Activated naive CD4-positive, alpha-beta T cell treated with anti-CD3 and anti-CD28 coated beads, Interleukin-2, amount 50 U/mL, for 24 hours (primary cell): ENCODE measurements around the gene VMP1.
"Not testable (repeated sequence)": the region's sequence is repeated elsewhere in the genome, so short reads cannot be mapped to it uniquely, and the experiment has no call there.

ENCODE experiments used
- H3K27ac Mint-ChIP-seq: one replicate; pipeline ENCODE4 v1.8.0; 2021; ENCODE audit warnings: mild to moderate bottlenecking, mixed read lengths
- H3K27me3 Mint-ChIP-seq: one replicate; pipeline ENCODE4 v1.8.0; 2021; ENCODE audit warnings: mixed read lengths
- H3K36me3 Mint-ChIP-seq: one replicate; pipeline ENCODE4 v1.8.0; 2021; ENCODE audit warnings: mixed read lengths
- H3K4me1 Mint-ChIP-seq: one replicate; pipeline ENCODE4 v1.8.0; 2021; ENCODE audit warnings: mixed read lengths
- H3K4me3 Mint-ChIP-seq: one replicate; pipeline ENCODE4 v1.8.0; 2021; ENCODE audit warnings: mild to moderate bottlenecking, mixed read lengths
- H3K9me3 Mint-ChIP-seq: one replicate; pipeline ENCODE4 v1.8.0; 2021; ENCODE audit warnings: mixed read lengths

Gene VMP1

DNA sequence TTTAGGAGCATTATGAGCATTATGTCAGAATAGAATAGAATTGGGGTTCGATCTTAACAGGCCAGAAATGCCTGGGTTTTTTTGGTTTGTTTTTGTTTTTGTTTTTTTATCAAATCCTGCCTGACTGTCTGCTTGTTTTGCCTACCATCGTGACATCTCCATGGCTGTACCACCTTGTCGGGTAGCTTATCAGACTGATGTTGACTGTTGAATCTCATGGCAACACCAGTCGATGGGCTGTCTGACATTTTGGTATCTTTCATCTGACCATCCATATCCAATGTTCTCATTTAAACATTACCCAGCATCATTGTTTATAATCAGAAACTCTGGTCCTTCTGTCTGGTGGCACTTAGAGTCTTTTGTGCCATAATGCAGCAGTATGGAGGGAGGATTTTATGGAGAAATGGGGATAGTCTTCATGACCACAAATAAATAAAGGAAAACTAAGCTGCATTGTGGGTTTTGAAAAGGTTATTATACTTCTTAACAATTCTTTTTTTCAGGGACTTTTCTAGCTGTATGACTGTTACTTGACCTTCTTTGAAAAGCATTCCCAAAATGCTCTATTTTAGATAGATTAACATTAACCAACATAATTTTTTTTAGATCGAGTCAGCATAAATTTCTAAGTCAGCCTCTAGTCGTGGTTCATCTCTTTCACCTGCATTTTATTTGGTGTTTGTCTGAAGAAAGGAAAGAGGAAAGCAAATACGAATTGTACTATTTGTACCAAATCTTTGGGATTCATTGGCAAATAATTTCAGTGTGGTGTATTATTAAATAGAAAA, 133.8 kb downstream of the VMP1 start:
- not testable (repeated sequence) for H3K9me3 Mint-ChIP-seq, H3K27me3 Mint-ChIP-seq
- Mint-ChIP-seq H3K4me3 (peak overlapping the region; percentile 100), H3K27ac (peak overlapping the region; percentile 100), H3K36me3 (peaks cover 43% of the 10 kb centered on the region), H3K4me1 (peaks cover 53% of the 10 kb centered on the region)

DNA sequence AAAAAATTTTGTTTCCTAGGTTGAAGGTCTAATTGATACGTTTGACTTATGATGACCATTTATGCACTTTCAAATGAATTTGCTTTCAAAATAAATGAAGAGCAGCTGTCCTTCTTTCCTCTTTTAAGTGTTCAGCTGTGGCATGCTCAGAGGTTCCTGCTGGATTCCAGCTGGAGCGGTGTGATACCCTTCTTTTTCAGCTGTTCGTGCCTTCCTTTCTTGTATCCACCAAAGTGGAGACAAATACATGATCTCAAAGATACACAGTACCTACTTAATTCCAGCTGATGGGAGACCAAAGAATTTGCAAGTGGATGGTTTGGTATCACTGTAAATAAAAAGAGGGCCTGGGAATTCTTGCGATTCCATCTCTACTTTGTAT, 134.4 kb downstream of the VMP1 start:
- H3K36me3 Mint-ChIP-seq: peaks cover 43% of the 10 kb centered on the region

GRCh38 chr17:59842901-59843652, 135.6 kb downstream of the VMP1 start:
- H3K27ac Mint-ChIP-seq: peak overlapping the region; percentile 93
- peak overlapping the region; percentile 100 for H3K4me3 Mint-ChIP-seq
- H3K27me3 Mint-ChIP-seq: no peaks in the 10 kb centered on the region
- H3K4me1 Mint-ChIP-seq: peaks cover 58% of the 10 kb centered on the region
- peaks cover 43% of the 10 kb centered on the region for H3K36me3 Mint-ChIP-seq
- H3K9me3 Mint-ChIP-seq: no peaks in the 10 kb centered on the region

More for the DNA sequence above, 134.4 kb downstream of the VMP1 start:
- H3K27me3 Mint-ChIP-seq, H3K9me3 Mint-ChIP-seq: not testable (repeated sequence)
- peak overlapping the region; percentile 100 for H3K4me3 Mint-ChIP-seq
- peaks cover 54% of the 10 kb centered on the region for H3K4me1 Mint-ChIP-seq
- peak overlapping the region; percentile 93 for H3K27ac Mint-ChIP-seq

- H3K9me3 Mint-ChIP-seq: no peaks in the 10 kb centered on the region
- H3K27me3 Mint-ChIP-seq: no peaks in the 10 kb centered on the region
- H3K4me3 Mint-ChIP-seq: peak overlapping the region; percentile 85
- H3K27ac Mint-ChIP-seq: peak overlapping the region; percentile 95
- peaks cover 25% of the 10 kb centered on the region for H3K36me3 Mint-ChIP-seq
- H3K4me1 Mint-ChIP-seq: peaks cover 73% of the 10 kb centered on the region
Observed at GRCh38 chr17:59844884-59845594, 137.6 kb downstream of the VMP1 start.

DNA sequence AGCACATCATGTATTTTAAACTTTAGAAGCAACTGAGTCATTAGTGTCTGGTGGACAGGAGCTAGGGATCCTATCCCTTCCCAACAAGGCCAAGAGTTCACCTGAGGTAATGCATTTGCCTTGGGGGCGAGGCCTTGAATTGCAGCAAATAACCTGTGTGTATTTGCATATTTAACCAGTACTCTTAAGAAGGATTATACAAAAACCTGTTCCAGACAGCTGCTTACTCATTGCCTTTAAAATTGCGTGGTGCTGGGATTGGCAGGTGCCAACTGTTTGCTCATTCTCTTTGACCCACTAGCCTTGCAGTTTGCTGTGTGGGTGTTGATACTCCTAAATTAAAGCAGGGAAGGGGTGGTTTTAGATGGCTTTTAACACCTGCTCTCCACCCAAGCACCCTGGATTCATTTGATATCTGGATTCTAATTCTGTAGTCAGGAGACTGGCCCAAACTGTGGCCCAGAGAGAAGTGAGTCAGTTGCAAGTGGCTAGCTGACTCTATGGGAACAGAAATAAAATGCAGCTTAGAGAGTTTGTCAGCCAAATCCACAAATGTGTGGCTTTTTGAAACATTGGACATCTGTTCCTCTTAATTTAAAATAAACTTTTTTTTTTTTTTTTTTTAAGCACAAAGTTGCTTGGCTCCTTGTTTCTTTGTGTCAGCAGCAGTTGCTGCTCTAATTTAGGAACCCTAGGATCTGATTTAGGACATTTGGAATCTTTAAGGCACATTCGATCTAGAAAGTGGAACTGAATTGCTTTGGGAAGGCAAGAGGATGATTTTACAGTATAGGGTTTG, 138.3 kb downstream of the VMP1 start:
- peak overlapping the region; percentile 85 for H3K4me3 Mint-ChIP-seq
- H3K9me3 Mint-ChIP-seq: no peaks in the 10 kb centered on the region
- H3K36me3 Mint-ChIP-seq: peaks cover 18% of the 10 kb centered on the region
- no peaks in the 10 kb centered on the region for H3K27me3 Mint-ChIP-seq
- peak overlapping the region; percentile 95 for H3K27ac Mint-ChIP-seq
- peaks cover 69% of the 10 kb centered on the region for H3K4me1 Mint-ChIP-seq

DNA sequence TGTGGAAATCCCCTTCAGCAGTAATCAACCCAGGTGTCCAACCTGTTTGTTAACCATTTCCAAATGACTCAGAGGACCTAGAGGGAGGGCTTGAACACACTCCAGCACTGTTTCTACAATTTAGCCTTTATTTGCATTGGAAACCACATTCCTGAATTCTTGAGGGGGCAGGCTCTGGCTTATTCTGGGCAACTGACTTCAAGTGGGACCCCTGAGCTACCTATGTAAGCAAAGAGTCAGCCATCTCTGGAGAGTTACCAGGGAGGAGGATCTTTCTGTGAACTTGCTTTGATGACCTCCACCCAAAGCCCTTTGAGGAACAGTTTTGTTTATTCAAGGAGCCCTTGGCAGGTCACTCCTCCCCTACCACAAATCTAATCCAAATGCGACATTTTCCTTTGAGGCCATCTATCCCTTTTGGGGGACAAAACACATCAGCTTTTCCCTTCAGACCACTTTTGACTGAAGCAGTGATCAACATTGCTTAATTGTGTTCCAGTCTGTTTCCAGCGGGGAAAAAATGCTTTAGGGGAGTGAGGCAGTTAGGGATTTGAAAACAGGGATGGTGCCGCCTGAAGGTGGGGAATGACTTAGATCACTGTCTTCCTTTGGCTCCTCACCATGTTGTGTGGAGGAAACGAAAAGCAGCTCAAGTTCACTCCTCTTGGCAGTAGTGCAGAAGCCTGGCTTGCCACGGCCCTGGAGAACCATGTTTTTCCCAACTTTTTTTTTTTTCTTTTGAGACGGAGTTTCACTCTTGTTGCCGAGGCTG, 139.1 kb downstream of the VMP1 start:
- H3K9me3 Mint-ChIP-seq: no peaks in the 10 kb centered on the region
- H3K4me1 Mint-ChIP-seq: peaks cover 64% of the 10 kb centered on the region
- peak overlapping the region; percentile 95 for H3K27ac Mint-ChIP-seq
- H3K4me3 Mint-ChIP-seq: peak overlapping the region; percentile 85
- H3K27me3 Mint-ChIP-seq: no peaks in the 10 kb centered on the region
- H3K36me3 Mint-ChIP-seq: peaks cover 10% of the 10 kb centered on the region

DNA sequence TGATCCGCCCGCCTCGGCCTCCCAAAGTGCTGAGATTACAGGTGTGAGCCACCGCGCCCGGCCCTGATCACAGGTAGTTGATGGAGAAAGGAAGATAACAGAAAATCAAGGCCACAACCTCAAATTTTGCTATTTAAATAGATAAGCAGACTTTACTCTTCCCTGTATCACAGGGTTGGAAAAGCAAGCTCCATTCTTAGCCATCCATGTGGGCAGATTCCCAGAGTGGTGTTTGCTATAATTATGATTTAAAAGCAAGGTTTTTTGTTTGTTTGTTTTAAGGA, 140.9 kb downstream of the VMP1 start:
- H3K27ac Mint-ChIP-seq: peak overlapping the region; percentile 12
- H3K4me3 Mint-ChIP-seq: no peak overlapping the region
- H3K4me1 Mint-ChIP-seq: peaks cover 71% of the 10 kb centered on the region

GRCh38 chr17:59848778-59849177, 141.3 kb downstream of the VMP1 start:
- Mint-ChIP-seq H3K27ac (peak overlapping the region; percentile 95), H3K4me1 (peaks cover 71% of the 10 kb centered on the region)

More for the DNA sequence above, 140.9 kb downstream of the VMP1 start:
- H3K36me3 Mint-ChIP-seq: peaks cover 3% of the 10 kb centered on the region
- no peaks in the 10 kb centered on the region for H3K9me3 Mint-ChIP-seq
- H3K27me3 Mint-ChIP-seq: no peaks in the 10 kb centered on the region

GRCh38 chr17:59850311-59850710, 142.9 kb downstream of the VMP1 start:
- not testable (repeated sequence) for H3K4me3 Mint-ChIP-seq, H3K9me3 Mint-ChIP-seq, H3K27me3 Mint-ChIP-seq, H3K27ac Mint-ChIP-seq, H3K36me3 Mint-ChIP-seq
- peaks cover 60% of the 10 kb centered on the region for H3K4me1 Mint-ChIP-seq

More at GRCh38 chr17:59848778-59849177, 141.3 kb downstream of the VMP1 start:
- Mint-ChIP-seq H3K36me3 (peaks cover 3% of the 10 kb centered on the region), H3K4me3 (peak overlapping the region; percentile 77), H3K27me3 (no peaks in the 10 kb centered on the region), H3K9me3 (no peaks in the 10 kb centered on the region)

GRCh38 chr17:59851439-59852375, 144.3 kb downstream of the VMP1 start:
- peaks cover 3% of the 10 kb centered on the region for H3K36me3 Mint-ChIP-seq
- peaks cover 55% of the 10 kb centered on the region for H3K4me1 Mint-ChIP-seq
- H3K9me3 Mint-ChIP-seq: no peaks in the 10 kb centered on the region
- H3K4me3 Mint-ChIP-seq: peak overlapping the region; percentile 42
- no peaks in the 10 kb centered on the region for H3K27me3 Mint-ChIP-seq
- H3K27ac Mint-ChIP-seq: peak overlapping the region; percentile 84

DNA sequence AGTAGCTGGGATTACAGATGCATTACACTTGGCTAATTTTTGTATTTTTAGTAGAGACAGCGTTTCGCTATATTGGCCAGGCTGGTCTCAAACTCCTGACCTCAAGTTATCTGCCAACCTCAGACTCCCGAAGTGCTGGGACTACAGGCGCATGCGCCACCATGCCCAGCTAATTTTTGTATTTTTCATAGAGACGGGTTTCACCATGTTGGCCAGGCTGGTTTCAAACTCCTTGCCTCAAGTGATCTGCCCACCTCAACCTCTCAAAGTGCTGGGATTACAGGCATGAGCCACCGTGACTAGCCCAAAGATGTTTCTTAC, 145.4 kb downstream of the VMP1 start:
- Mint-ChIP-seq H3K4me1 (peaks cover 52% of the 10 kb centered on the region), H3K4me3 (peak overlapping the region; percentile 16), H3K27ac (peak overlapping the region; percentile 89)
- not testable (repeated sequence) for H3K27me3 Mint-ChIP-seq, H3K36me3 Mint-ChIP-seq, H3K9me3 Mint-ChIP-seq

GRCh38 chr17:59853168-59853918, 145.9 kb downstream of the VMP1 start:
- H3K4me3 Mint-ChIP-seq: peak overlapping the region; percentile 16
- peaks cover 3% of the 10 kb centered on the region for H3K36me3 Mint-ChIP-seq
- peak overlapping the region; percentile 89 for H3K27ac Mint-ChIP-seq
- H3K27me3 Mint-ChIP-seq: no peaks in the 10 kb centered on the region
- no peaks in the 10 kb centered on the region for H3K9me3 Mint-ChIP-seq
- H3K4me1 Mint-ChIP-seq: peaks cover 54% of the 10 kb centered on the region

DNA sequence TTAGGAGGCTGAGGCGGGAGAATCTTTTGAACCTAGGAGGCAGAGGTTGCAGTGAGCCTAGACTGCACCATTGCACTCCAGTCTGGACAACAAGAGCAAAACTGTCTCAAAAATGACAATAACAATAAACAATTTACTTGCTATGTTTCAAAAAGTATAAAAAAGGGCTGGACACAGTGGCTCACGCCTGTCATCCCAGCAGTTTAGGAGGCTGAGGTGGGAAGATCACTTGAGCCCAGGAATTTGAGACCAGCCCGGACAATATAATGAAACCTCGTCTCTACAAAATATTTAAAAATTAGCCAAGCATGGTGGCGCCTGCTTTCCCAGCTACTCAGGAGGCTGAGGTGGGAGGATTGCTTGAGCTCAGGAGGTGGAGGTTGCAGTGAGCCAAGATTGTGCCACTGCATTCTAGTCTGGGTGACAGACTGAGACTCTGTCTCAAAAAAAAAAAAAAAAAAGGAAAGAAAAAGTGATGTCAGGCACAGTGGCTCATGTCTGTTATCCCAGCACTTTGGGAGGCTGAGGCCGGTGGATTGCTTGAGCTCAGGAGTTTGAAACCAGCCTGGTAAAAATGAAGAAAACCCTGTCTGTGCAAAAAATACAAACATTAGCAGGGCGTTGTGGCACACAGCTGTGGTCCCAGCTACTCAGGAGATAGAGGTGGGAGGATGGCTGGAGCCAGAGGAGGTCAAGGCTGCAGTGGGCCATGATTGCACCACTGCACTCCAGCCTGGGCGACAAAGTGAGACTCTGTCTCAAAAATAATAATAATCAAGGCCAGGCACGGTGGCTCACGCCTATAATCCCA, 146.7 kb downstream of the VMP1 start:
- not testable (repeated sequence) for H3K9me3 Mint-ChIP-seq, H3K4me3 Mint-ChIP-seq, H3K27me3 Mint-ChIP-seq, H3K36me3 Mint-ChIP-seq, H3K27ac Mint-ChIP-seq
- peaks cover 52% of the 10 kb centered on the region for H3K4me1 Mint-ChIP-seq
